Gastroesophageal sphincter (tissue), 3 donors: ENCODE results near the gene PDE1A.

Experiments used
- CTCF ChIP-seq, 4 experiments: fragments of 200-600 bp in 2 of 4; fragments of 450-650 bp in 2 of 4; sonication (generic) in 1 of 4; IDR thresholded peaks; one replicate each; pipeline ENCODE4 v1.5.1; 2017 to 2019; ENCODE audit warnings: antibody characterized with exemption in 4 of 4, mild to moderate bottlenecking in 2 of 4, moderate library complexity in 2 of 4
- EP300 ChIP-seq: sonication (generic); formaldehyde crosslinking; IDR thresholded peaks from one replicate; pipeline ENCODE4 v1.6.1; 2017; ENCODE audit warnings: antibody characterized with exemption, mild to moderate bottlenecking
- POLR2A ChIP-seq, 2 donors: fragments of 450-650 bp; IDR thresholded peaks; one replicate each; pipeline ENCODE4 v1.6.1; 2017; ENCODE audit warnings: antibody characterized with exemption in 2 of 2, mild to moderate bottlenecking in 2 of 2, moderate library complexity in 1 of 2
- POLR2AphosphoS5 ChIP-seq: sonication (generic); formaldehyde crosslinking; IDR thresholded peaks from one replicate; pipeline ENCODE4 v1.6.1; 2017; ENCODE audit warnings: antibody characterized with exemption

- TF ChIP-seq CTCF (IDR thresholded peaks at IDR 0.05) (no peak), POLR2A (IDR thresholded peaks at IDR 0.05) (no peak), POLR2AphosphoS5 (no peak), EP300 (no peak)
These were observed 10.6 kb downstream of the PDE1A start for GRCh38 chr2:182416191-182416590.
